Muscle of leg (tissue), 9 donors: ENCODE data around the gene SYNGR3. TPM values are rescaled to one million over a fixed set of nuclear protein-coding genes. Genes with fewer than 3 reads are reported as not detected.

ENCODE experiments used
- polyA plus RNA-seq, 8 donors: library from polyadenylated mRNA; unstranded; fragments of 120-200 nt; gene quantifications; one replicate each; pipeline versions ENCODE4 v1.2.1 to v1.2.3, GENCODE V29; 2013; ENCODE audit warnings: inconsistent platforms in 1 of 8, low replicate concordance in 1 of 8; ENCODE audit not compliant: insufficient read length in 8 of 8, insufficient read depth in 1 of 8
- total RNA-seq: library from RNA; stranded (reverse); fragments of 120-200 nt; gene quantifications from one replicate; pipeline ENCODE4 v1.2.4, GENCODE V29; 2013

Gene SYNGR3
- total and polyA plus RNA-seq, 9 donors, result 0.70 to 1.5 (median 1.2) TPM

Other genes with a start within 250 kb of the SYNGR3 start
Only the 30 nearest of the 32 such genes appear.
- gene NME3, start 218.4 kb upstream of the SYNGR3 start, total RNA-seq, result 35.2 TPM
- 10 to 100 TPM; 22.2 to 31.9 (median 26.9) TPM for gene NME3, start 218.4 kb upstream of the SYNGR3 start, polyA plus RNA-seq
- gene EME2, start 217.2 kb upstream of the SYNGR3 start, total RNA-seq, result 7.2 TPM
- 1 to 10 TPM; 4.0 to 9.7 (median 6.7) TPM for gene EME2, start 217.2 kb upstream of the SYNGR3 start, polyA plus RNA-seq
- gene MRPS34, start 216.8 kb upstream of the SYNGR3 start, total RNA-seq, result 45.7 TPM
- 10 to 100 TPM; 44.7 to 57.8 (median 52.2) TPM for gene MRPS34, start 216.8 kb upstream of the SYNGR3 start, polyA plus RNA-seq
- 34.2 TPM for gene SPSB3, start 207.4 kb upstream of the SYNGR3 start, total RNA-seq
- gene SPSB3, start 207.4 kb upstream of the SYNGR3 start, polyA plus RNA-seq, result 10 to 100 TPM; 21.0 to 35.1 (median 24.5) TPM
- gene NUBP2, start 207.0 kb upstream of the SYNGR3 start, total RNA-seq, result 58.0 TPM
- gene NUBP2, start 207.0 kb upstream of the SYNGR3 start, polyA plus RNA-seq, result 10 to 100 TPM; 40.6 to 59.7 (median 47.7) TPM
- 0.22 TPM for gene IGFALS, start 196.3 kb upstream of the SYNGR3 start, total RNA-seq
- gene IGFALS, start 196.3 kb upstream of the SYNGR3 start, polyA plus RNA-seq, result 1 to 10 TPM in 1 of 8 donors, under 1 TPM in 7; 0.11 to 1.1 (median 0.28) TPM
- gene HAGH, start 163.1 kb upstream of the SYNGR3 start, total RNA-seq, result 36.1 TPM
- 10 to 100 TPM; 34.6 to 48.6 (median 39.5) TPM for gene HAGH, start 163.1 kb upstream of the SYNGR3 start, polyA plus RNA-seq
- gene FAHD1, start 162.8 kb upstream of the SYNGR3 start, total RNA-seq, result 27.7 TPM
- gene FAHD1, start 162.8 kb upstream of the SYNGR3 start, polyA plus RNA-seq, result 10 to 100 TPM; 19.7 to 25.6 (median 21.9) TPM
- gene MEIOB, start 117.8 kb upstream of the SYNGR3 start, total RNA-seq, result not detected
- under 1 TPM in 7 of 8 donors, not detected in 1; 0.22 to 0.87 (median 0.55) TPM for gene MEIOB, start 117.8 kb upstream of the SYNGR3 start, polyA plus RNA-seq
- gene HS3ST6, start 71.6 kb upstream of the SYNGR3 start, total RNA-seq, result not detected
- gene HS3ST6, start 71.6 kb upstream of the SYNGR3 start, polyA plus RNA-seq, result 1 to 10 TPM in 1 of 8 donors, not detected in 7; 1.7 TPM
- gene MSRB1, start 46.8 kb upstream of the SYNGR3 start, total RNA-seq, result 16.3 TPM
- 10 to 100 TPM; 24.2 to 40.7 (median 29.1) TPM for gene MSRB1, start 46.8 kb upstream of the SYNGR3 start, polyA plus RNA-seq
- 43.0 TPM for gene RPL3L, start 35.3 kb upstream of the SYNGR3 start, total RNA-seq
- gene RPL3L, start 35.3 kb upstream of the SYNGR3 start, polyA plus RNA-seq, result 10 to 100 TPM; 11.9 to 63.0 (median 33.4) TPM
- gene NDUFB10, start 30.4 kb upstream of the SYNGR3 start, total RNA-seq, result 142 TPM
- 100 to 1,000 TPM in 7 of 8 donors, 10 to 100 TPM in 1; 95.4 to 162 (median 128) TPM for gene NDUFB10, start 30.4 kb upstream of the SYNGR3 start, polyA plus RNA-seq
- gene RPS2, start 25.1 kb upstream of the SYNGR3 start, total RNA-seq, result 2,334 TPM
- gene RPS2, start 25.1 kb upstream of the SYNGR3 start, polyA plus RNA-seq, result 1,000 to 10,000 TPM; 3,011 to 3,712 (median 3,485) TPM
- not detected for gene RNF151, start 23.1 kb upstream of the SYNGR3 start, total RNA-seq
- not detected for gene RNF151, start 23.1 kb upstream of the SYNGR3 start, polyA plus RNA-seq
- 23.9 TPM for gene TBL3, start 17.9 kb upstream of the SYNGR3 start, total RNA-seq
- gene TBL3, start 17.9 kb upstream of the SYNGR3 start, polyA plus RNA-seq, result 10 to 100 TPM; 27.9 to 32.9 (median 30.6) TPM
- 0.89 TPM for gene NOXO1, start 8.5 kb upstream of the SYNGR3 start, total RNA-seq
- 1 to 10 TPM in 4 of 8 donors, under 1 TPM in 4; 0.29 to 1.7 (median 0.98) TPM for gene NOXO1, start 8.5 kb upstream of the SYNGR3 start, polyA plus RNA-seq
- 18.3 TPM for gene GFER, start 5.8 kb upstream of the SYNGR3 start, total RNA-seq
- gene GFER, start 5.8 kb upstream of the SYNGR3 start, polyA plus RNA-seq, result 10 to 100 TPM; 14.7 to 23.8 (median 17.8) TPM
- 6.6 TPM for gene ZNF598, start 19.9 kb downstream of the SYNGR3 start, total RNA-seq
- gene ZNF598, start 19.9 kb downstream of the SYNGR3 start, polyA plus RNA-seq, result 10 to 100 TPM; 21.2 to 28.6 (median 23.6) TPM
- 0.80 TPM for gene NPW, start 29.8 kb downstream of the SYNGR3 start, total RNA-seq
- gene NPW, start 29.8 kb downstream of the SYNGR3 start, polyA plus RNA-seq, result 1 to 10 TPM in 7 of 8 donors, under 1 TPM in 1; 0.57 to 5.4 (median 2.6) TPM
- gene NHERF2, start 36.9 kb downstream of the SYNGR3 start, total RNA-seq, result 22.1 TPM
- gene NHERF2, start 36.9 kb downstream of the SYNGR3 start, polyA plus RNA-seq, result 10 to 100 TPM; 34.5 to 60.6 (median 45.6) TPM
- gene NTHL1, start 57.9 kb downstream of the SYNGR3 start, total RNA-seq, result 20.2 TPM
- 10 to 100 TPM; 11.5 to 18.1 (median 14.0) TPM for gene NTHL1, start 57.9 kb downstream of the SYNGR3 start, polyA plus RNA-seq
- gene TSC2, start 58.0 kb downstream of the SYNGR3 start, total RNA-seq, result 31.8 TPM
- gene TSC2, start 58.0 kb downstream of the SYNGR3 start, polyA plus RNA-seq, result 100 to 1,000 TPM in 3 of 8 donors, 10 to 100 TPM in 5; 57.6 to 109 (median 84.6) TPM
- gene PKD1, start 145.9 kb downstream of the SYNGR3 start, total RNA-seq, result 63.3 TPM
- 100 to 1,000 TPM; 120 to 183 (median 156) TPM for gene PKD1, start 145.9 kb downstream of the SYNGR3 start, polyA plus RNA-seq
- gene RAB26, start 158.7 kb downstream of the SYNGR3 start, total RNA-seq, result 0.40 TPM
- gene RAB26, start 158.7 kb downstream of the SYNGR3 start, polyA plus RNA-seq, result 1 to 10 TPM in 4 of 8 donors, under 1 TPM in 4; 0.27 to 3.4 (median 0.86) TPM
- 29.0 TPM for gene TRAF7, start 165.8 kb downstream of the SYNGR3 start, total RNA-seq
- gene TRAF7, start 165.8 kb downstream of the SYNGR3 start, polyA plus RNA-seq, result 10 to 100 TPM; 32.6 to 52.6 (median 47.6) TPM
- gene CASKIN1, start 206.6 kb downstream of the SYNGR3 start, total RNA-seq, result 0.75 TPM
- 1 to 10 TPM in 7 of 8 donors, under 1 TPM in 1; 0.94 to 2.4 (median 1.9) TPM for gene CASKIN1, start 206.6 kb downstream of the SYNGR3 start, polyA plus RNA-seq
- 13.7 TPM for gene MLST8, start 215.5 kb downstream of the SYNGR3 start, total RNA-seq
- 10 to 100 TPM; 30.6 to 38.2 (median 34.5) TPM for gene MLST8, start 215.5 kb downstream of the SYNGR3 start, polyA plus RNA-seq
- 5.8 TPM for gene BRICD5, start 220.9 kb downstream of the SYNGR3 start, total RNA-seq
- gene BRICD5, start 220.9 kb downstream of the SYNGR3 start, polyA plus RNA-seq, result 10 to 100 TPM in 2 of 8 donors, 1 to 10 TPM in 6; 3.9 to 11.0 (median 7.6) TPM
- 12.2 TPM for gene PGP, start 224.9 kb downstream of the SYNGR3 start, total RNA-seq
- 10 to 100 TPM; 11.8 to 18.1 (median 16.9) TPM for gene PGP, start 224.9 kb downstream of the SYNGR3 start, polyA plus RNA-seq